Loucy (cell line): Measurements from ENCODE around the gene EN2.

Experiments
- H2AFZ ChIP-seq: fragments of 200-600 bp; sonication (generic); 2 replicates; pipeline ENCODE4 v1.6.0; 2016; ENCODE audit warnings: antibody characterized with exemption, mild to moderate bottlenecking, low read length, moderate library complexity
- H3F3A ChIP-seq: fragments of 200-600 bp; 2 replicates; pipeline ENCODE4 v1.6.0; 2016; ENCODE audit warnings: antibody characterized with exemption, low read depth, mild to moderate bottlenecking
- H3K27me3 ChIP-seq: fragments of 200-600 bp; sonication (generic); 2 replicates; pipeline ENCODE4 v1.6.1; 2014; ENCODE audit warnings: low read length, mild to moderate bottlenecking; ENCODE audit not compliant: insufficient read depth, poor library complexity, severe bottlenecking
- H3K36me3 ChIP-seq: fragments of 200-600 bp; sonication (generic); 2 replicates; pipeline ENCODE4 v1.6.1; 2016; ENCODE audit warnings: low read length; ENCODE audit not compliant: insufficient read depth
- H3K4me1 ChIP-seq: fragments of 200-600 bp; sonication (generic); 2 replicates; pipeline ENCODE4 v1.5.1; 2014; ENCODE audit warnings: low read length, mild to moderate bottlenecking; ENCODE audit not compliant: insufficient read depth, poor library complexity, severe bottlenecking
- H3K4me2 ChIP-seq: fragments of 200-600 bp; sonication (generic); 2 replicates; pipeline ENCODE4 v1.6.0; 2014; ENCODE audit warnings: antibody characterized with exemption, low read length, low read depth, mild to moderate bottlenecking; ENCODE audit not compliant: poor library complexity, severe bottlenecking
- H3K4me3 ChIP-seq: fragments of 200-600 bp; sonication (generic); 2 replicates; pipeline ENCODE4 v1.5.1; 2014; ENCODE audit warnings: low read length, mild to moderate bottlenecking, mixed read lengths; ENCODE audit not compliant: poor library complexity, severe bottlenecking
- H3K79me2 ChIP-seq: fragments of 200-600 bp; sonication (generic); 2 replicates; pipeline ENCODE4 v1.6.1; 2014; ENCODE audit warnings: low read length; ENCODE audit not compliant: insufficient read depth
- H3K9ac ChIP-seq: fragments of 200-600 bp; sonication (generic); 2 replicates; pipeline ENCODE4 v1.6.0; 2014; ENCODE audit warnings: mild to moderate bottlenecking, low read depth, low read length, moderate library complexity; ENCODE audit not compliant: poor library complexity, severe bottlenecking
- H3K9me2 ChIP-seq: fragments of 200-600 bp; sonication (generic); replicated peaks from 2 replicates; pipeline ENCODE4 v1.6.1; 2016; ENCODE audit warnings: low read depth, low read length, mixed read lengths
- H3K9me3 ChIP-seq: fragments of 200-600 bp; sonication (generic); 2 replicates; pipeline ENCODE4 v1.6.1; 2014; ENCODE audit warnings: mild to moderate bottlenecking, antibody characterized with exemption, low read length, low read depth; ENCODE audit not compliant: insufficient read depth
- H4K20me1 ChIP-seq: fragments of 200-600 bp; sonication (generic); 2 replicates; pipeline ENCODE4 v1.6.0; 2014; ENCODE audit warnings: antibody characterized with exemption, low read length, mild to moderate bottlenecking; ENCODE audit not compliant: insufficient read depth, poor library complexity, severe bottlenecking
- EZH2phosphoT487 ChIP-seq: fragments of 200-600 bp; IDR thresholded peaks from 2 replicates; pipeline ENCODE4 v1.6.1; 2018; ENCODE audit warnings: antibody characterized with exemption, mild to moderate bottlenecking, moderate library complexity, borderline replicate concordance
- TF ChIP-seq, protein P1 (sequence below): fragments of 200-600 bp; sonication (generic); conservative IDR thresholded peaks from 2 replicates; pipeline ENCODE4 v1.5.1; 2014; ENCODE audit warnings: mild to moderate bottlenecking, antibody characterized with exemption, low read length

Gene EN2

DNA sequence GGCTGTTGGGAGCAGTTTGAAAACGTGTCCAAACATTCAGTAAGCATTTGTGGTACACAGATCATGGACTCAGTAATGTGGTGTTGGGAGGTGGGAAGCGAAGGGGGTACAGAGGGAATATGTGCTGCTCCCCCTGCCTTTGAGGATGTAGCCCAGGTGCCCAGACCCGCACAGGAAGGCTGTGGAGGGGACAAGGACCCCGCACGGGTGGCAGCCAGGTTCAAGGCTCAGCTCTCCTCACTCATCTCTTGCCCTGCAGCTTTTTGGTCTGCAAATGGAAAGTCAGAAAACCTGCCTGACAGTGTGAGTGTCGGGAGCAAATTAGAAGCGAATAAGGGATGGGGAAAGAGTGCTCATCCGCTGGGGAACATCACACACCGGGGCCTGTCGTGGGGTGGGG is 27.3 kb upstream of the EN2 start:
- no peak for TF ChIP-seq EZH2phosphoT487
- TF ChIP-seq, protein P1, sequence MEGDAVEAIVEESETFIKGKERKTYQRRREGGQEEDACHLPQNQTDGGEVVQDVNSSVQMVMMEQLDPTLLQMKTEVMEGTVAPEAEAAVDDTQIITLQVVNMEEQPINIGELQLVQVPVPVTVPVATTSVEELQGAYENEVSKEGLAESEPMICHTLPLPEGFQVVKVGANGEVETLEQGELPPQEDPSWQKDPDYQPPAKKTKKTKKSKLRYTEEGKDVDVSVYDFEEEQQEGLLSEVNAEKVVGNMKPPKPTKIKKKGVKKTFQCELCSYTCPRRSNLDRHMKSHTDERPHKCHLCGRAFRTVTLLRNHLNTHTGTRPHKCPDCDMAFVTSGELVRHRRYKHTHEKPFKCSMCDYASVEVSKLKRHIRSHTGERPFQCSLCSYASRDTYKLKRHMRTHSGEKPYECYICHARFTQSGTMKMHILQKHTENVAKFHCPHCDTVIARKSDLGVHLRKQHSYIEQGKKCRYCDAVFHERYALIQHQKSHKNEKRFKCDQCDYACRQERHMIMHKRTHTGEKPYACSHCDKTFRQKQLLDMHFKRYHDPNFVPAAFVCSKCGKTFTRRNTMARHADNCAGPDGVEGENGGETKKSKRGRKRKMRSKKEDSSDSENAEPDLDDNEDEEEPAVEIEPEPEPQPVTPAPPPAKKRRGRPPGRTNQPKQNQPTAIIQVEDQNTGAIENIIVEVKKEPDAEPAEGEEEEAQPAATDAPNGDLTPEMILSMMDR = no peak
- Histone ChIP-seq H3K9me3 (no peaks in the 10 kb centered on the region), H3K36me3 (no peaks in the 10 kb centered on the region), H4K20me1 (no peaks in the 10 kb centered on the region), H3K9me2 (no peaks in the 10 kb centered on the region), H2AFZ (no peak overlapping the region), H3K9ac (no peak overlapping the region), H3K79me2 (no peaks in the 10 kb centered on the region), H3K27me3 (no peaks in the 10 kb centered on the region), H3K4me3 (no peak overlapping the region), H3K4me1 (no peaks in the 10 kb centered on the region), H3F3A (no peaks in the 10 kb centered on the region), H3K4me2 (no peak overlapping the region)

DNA sequence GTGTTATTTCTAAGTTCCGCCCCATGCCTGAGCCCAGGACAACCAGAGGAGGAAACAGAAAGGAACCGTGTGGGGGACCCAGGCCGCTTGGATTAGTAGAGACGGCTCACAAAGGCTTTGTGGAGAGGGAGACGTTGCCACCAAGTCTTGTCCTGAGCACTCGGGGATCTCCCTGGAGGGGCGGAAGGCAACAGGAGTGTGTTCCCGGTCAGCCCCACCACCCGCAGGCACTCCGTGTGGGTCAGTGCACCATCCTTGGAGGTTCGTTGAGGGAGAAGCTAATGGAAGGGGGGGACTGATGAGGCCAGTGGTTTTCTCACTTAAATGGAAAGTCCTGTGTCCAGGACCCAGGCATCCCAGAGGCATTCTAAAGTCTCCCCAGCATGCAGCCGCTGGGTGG is 26.7 kb upstream of the EN2 start:
- H4K20me1 ChIP-seq = no peaks in the 10 kb centered on the region
- TF ChIP-seq, protein P1 = no peak
- no peak for TF ChIP-seq EZH2phosphoT487
- no peaks in the 10 kb centered on the region for H3K9me3 ChIP-seq
- H3F3A ChIP-seq = no peaks in the 10 kb centered on the region
- H3K27me3 ChIP-seq = no peaks in the 10 kb centered on the region
- no peak overlapping the region for H3K9ac ChIP-seq
- H3K9me2 ChIP-seq = no peaks in the 10 kb centered on the region
- H2AFZ ChIP-seq = no peak overlapping the region
- H3K4me3 ChIP-seq = no peak overlapping the region
- H3K4me2 ChIP-seq = no peak overlapping the region
- H3K79me2 ChIP-seq = no peaks in the 10 kb centered on the region
- no peaks in the 10 kb centered on the region for H3K36me3 ChIP-seq
- H3K4me1 ChIP-seq = no peaks in the 10 kb centered on the region

DNA sequence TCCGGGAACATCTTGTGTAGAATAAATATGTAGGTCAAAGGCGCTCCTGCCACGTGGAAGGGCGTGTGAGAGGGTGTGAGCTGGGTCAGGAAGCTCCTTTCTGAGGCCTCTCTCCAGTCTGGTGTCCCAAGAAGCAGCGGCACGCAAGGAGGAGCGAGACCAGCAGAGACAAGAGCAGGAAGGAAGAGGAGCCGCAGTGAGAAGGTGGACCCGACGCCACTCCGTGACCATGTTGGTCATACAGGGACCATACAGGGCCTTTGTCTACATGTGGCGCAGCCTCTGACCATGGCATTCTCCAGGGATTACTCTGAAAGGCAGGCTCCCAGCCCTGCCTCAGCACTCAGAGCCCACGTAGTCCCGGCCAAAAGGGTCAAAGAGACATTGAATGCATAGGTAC is 26.2 kb upstream of the EN2 start:
- TF ChIP-seq, protein P1 = no peak
- TF ChIP-seq EZH2phosphoT487 = no peak
- Histone ChIP-seq H3K27me3 (no peaks in the 10 kb centered on the region), H3K4me3 (no peak overlapping the region), H3K4me2 (no peak overlapping the region), H3K4me1 (no peaks in the 10 kb centered on the region), H3K36me3 (no peaks in the 10 kb centered on the region), H3K9me3 (no peaks in the 10 kb centered on the region), H3K79me2 (no peaks in the 10 kb centered on the region), H3K9me2 (no peaks in the 10 kb centered on the region), H4K20me1 (no peaks in the 10 kb centered on the region), H2AFZ (no peak overlapping the region), H3F3A (no peaks in the 10 kb centered on the region), H3K9ac (no peak overlapping the region)
